CD4-positive, alpha-beta T cell treated with Interleukin-12 subunit alpha and Interleukin-12 subunit beta, for 1 hour (primary cell): Measurements from ENCODE around the gene ASTN2.

Experiments used
- DNase-seq: peaks from one replicate; pipeline ENCODE4 v3.0.0-alpha.2; 2020

The ASTN2 gene

GRCh38 chr9:116687754-116688135 lies 727.1 kb downstream of the ASTN2 start:
- DNase-seq: no peak

- peak; percentile 93 for DNase-seq
These were observed 727.6 kb downstream of the ASTN2 start, which contains the start of gene TRIM32 for GRCh38 chr9:116687074-116687753. TSS of gene TRIM32 (plus strand) at chr9:116687305. CDS start at chr9:116697743, 10,438 bp downstream.

GRCh38 chr9:116686693-116687073 lies 728.2 kb downstream of the ASTN2 start:
- no peak for DNase-seq

GRCh38 chr9:116686135-116686534 lies 728.7 kb downstream of the ASTN2 start:
- DNase-seq: no peak

- no peak for DNase-seq
These were observed 729.7 kb downstream of the ASTN2 start for GRCh38 chr9:116685166-116685565.

GRCh38 chr9:116683535-116683934 lies 731.3 kb downstream of the ASTN2 start:
- no peak for DNase-seq

GRCh38 chr9:116674210-116674980 lies 740.5 kb downstream of the ASTN2 start:
- DNase-seq: no peak

GRCh38 chr9:116673375-116673774 lies 741.5 kb downstream of the ASTN2 start:
- DNase-seq: no peak

GRCh38 chr9:116671605-116672004 lies 743.3 kb downstream of the ASTN2 start:
- no peak for DNase-seq

GRCh38 chr9:116668970-116669695 lies 745.7 kb downstream of the ASTN2 start:
- DNase-seq: no peak

GRCh38 chr9:116663581-116663980 lies 751.3 kb downstream of the ASTN2 start:
- no peak for DNase-seq

- no peak for DNase-seq
These were observed 752.1 kb downstream of the ASTN2 start for GRCh38 chr9:116662646-116663310.

GRCh38 chr9:116661037-116661954 lies 753.6 kb downstream of the ASTN2 start:
- DNase-seq: peak; percentile 32

GRCh38 chr9:116658265-116658664 lies 756.6 kb downstream of the ASTN2 start:
- DNase-seq: no peak

GRCh38 chr9:116656977-116657376 lies 757.9 kb downstream of the ASTN2 start:
- no peak for DNase-seq

GRCh38 chr9:116656501-116656971 lies 758.3 kb downstream of the ASTN2 start:
- DNase-seq: no peak

GRCh38 chr9:116654059-116654355 lies 760.9 kb downstream of the ASTN2 start:
- no peak for DNase-seq

GRCh38 chr9:116653348-116654058 lies 761.4 kb downstream of the ASTN2 start:
- DNase-seq: no peak

- no peak for DNase-seq
These were observed 767.4 kb downstream of the ASTN2 start for GRCh38 chr9:116647515-116647809.

- no peak for DNase-seq
These were observed 768.0 kb downstream of the ASTN2 start for GRCh38 chr9:116646661-116647514.
